Stimulated activated CD8-positive, alpha-beta memory T cell treated with anti-CD3 and anti-CD28 coated beads, Interleukin-4, amount 100 ng/mL, for 48 hours (primary cell): Measurements from ENCODE around the gene BCL2.
"Not testable (repeated sequence)": the region's sequence is repeated elsewhere in the genome, so short reads cannot be mapped to it uniquely, and the experiment has no call there.

Experiments used
- DNase-seq: peaks from one replicate; pipeline ENCODE4 v3.0.0-alpha.2; 2020

Gene BCL2

DNA sequence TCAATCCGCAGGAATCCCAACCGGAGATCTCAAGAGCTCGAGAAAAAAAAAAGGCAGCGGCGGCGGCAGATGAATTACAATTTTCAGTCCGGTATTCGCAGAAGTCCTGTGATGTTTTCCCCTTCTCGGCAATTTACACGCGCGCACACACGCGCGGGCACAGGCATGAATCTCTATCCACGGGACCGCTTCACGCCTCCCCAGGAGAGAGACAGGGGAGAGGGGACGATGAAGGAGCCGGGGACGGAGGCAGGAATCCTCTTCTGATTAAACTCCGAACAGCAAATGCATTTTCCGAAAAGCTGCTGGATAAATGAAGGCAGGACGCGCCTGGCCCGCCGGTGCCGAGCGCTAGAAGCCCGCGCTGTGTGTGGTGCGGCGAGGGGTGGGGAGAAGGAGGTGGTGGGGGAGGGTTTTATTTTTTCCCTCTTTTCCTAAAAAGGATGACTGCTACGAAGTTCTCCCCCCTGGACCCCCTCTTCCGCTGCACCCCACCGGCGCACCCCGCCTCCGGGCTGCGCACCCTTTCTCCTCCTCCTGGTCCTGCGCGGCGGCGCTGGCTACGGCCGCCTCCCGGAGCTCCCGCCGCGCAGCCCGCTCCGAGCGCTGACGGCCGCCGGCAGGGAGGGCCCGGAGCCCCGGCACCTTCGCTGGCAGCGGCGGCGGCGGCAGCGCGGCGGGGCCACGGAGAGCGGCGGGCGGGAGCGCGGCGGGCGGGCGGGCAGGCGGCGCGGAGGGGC lies at the start of gene BCL2:
Gene BCL2 (minus strand): TSS at position 387 of the 740 bp plus-strand sequence.
- DNase-seq = peak; percentile 61

DNA sequence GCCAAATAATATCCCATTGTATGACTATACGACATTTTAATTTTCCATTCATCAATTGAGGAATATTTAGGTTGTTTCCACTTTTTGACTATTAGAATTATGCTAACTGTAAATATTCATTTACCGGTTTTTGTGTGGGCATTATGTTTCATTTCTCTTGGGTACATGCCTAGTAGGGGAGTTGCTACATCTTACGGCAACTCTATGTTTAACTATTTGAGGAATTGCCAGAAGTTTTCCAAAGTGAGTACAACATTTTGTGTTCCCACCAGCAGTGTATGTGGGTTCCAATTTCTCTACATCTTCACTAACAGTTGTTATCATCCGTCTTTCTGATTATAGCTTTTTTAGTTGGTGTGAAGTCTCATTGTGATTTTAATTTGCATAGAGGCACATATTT lies 49.0 kb upstream of the BCL2 start:
- DNase-seq = no peak

DNA sequence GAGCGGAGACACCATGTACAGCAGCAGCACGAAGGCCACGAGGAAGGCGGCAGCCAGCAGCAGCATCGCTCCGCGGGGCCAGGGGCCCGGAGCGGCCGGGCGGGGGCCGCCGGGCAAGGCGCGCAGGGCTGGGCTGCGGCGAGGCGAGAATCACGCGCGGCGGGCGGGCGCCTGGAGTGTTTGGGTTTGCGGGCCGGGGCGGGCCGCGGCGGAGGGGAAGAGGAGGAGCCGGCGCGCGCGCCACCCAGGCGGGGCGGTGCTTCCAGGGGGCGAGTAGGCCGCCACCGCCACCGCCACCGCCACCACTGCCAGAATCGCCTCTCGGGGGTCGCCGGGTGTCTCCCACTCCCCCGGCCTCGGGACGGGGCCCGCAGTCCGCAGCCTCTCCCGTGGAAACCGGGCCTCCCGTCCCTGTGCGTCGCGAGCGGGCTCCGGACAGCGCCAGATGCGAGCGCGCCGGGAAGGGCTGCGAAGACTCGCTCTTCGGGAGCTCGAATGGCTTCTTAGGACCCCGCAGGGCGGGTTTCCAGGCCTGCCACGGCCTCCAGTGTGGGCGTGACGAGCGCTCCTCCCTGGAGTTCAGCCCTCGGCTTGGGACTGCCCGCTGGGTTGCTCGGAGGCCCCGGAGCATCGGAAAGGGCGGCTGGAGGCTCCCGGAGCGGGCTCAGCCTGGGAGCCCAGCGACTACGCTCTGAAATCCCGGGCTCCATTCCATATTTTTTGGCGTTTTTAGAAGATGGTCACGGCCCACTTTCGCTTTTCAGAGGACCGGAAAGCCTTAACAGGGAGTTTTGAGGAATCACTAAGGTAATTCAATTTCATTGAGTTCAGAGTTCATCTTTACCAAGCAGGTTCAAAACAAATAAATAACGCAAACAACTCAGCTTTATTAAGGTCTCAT lies 47.7 kb upstream of the BCL2 start, which contains the start of gene KDSR:
Gene KDSR (minus strand): TSS at position 154 of the 901 bp plus-strand sequence. CDS start 88 bp downstream, at position 66.
- peak; percentile 89 for DNase-seq

DNA sequence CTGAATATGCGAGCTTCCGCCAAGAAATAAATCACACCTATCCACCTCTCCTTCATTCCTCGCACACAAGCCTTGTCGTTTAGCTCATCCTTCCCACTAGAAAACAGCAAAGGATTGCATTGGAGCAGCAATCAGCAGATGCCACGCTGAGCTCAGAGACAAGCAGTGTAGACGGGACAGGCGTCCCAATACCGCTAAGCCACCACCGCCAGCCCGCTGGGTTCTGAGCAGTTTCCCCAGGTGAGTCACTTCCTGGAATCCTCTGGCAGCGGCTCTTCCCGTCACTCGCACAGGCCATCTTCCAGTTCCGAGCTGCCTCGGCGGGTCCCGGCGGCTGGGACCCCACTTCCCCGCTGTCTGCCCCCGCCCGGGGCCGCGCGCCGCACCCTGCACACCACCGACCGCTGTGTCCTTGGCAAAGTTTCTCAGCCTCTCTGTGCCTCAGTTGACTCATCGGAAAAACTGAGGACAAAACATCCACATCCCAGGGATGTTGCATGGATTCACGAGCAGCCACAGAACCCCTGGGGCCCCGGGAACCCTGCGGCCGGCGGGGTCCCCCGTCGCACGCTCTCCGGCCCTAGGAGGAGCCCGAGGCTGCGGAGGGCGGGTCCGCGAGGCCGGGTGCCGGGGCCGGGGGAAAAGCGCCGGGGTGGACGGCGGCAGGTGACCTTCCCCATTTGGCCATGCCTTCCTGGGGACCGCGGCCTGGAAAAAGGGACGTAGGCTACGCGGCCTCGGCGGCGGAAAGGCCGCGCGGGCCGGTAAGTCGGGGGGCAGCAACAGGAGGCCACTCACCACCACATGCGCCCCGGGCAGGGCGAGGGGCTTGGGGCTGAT lies 46.9 kb upstream of the BCL2 start:
- DNase-seq = peak; percentile 80

DNA sequence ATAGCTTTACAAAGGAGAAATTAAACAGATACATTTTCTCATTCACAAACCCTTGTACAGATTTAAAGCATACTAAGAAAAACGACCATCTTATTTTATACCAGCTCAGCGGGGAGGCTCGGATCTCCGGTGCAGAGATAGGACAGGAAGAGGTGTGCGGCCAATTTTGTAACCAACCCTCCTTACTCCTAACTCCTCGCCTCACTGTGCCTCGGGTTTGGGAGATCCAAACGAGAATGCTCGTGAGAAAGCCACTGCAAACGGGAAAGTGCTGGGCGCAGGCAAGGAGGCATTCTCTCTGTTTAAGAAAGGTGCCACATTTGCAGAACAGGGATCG lies 46.3 kb upstream of the BCL2 start:
- peak; percentile 28 for DNase-seq

DNA sequence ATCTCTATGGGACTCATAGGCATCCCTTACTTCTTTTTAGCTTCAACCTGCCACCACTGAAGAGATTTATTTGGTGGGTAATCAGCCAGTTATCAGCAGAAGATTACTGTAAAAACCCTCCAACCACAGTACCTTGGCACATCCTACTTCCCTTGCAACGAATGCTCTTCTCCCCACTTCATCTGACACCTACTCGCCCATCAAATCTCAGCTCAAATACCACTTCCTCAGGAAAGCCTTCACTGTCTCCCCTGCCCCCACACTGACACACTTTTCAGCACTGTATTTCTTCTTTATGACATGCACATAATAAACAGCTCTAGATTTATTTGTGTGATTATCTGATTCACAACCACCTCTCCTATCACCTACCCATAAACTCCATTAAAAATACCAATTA lies 44.4 kb upstream of the BCL2 start:
- DNase-seq = no peak

DNA sequence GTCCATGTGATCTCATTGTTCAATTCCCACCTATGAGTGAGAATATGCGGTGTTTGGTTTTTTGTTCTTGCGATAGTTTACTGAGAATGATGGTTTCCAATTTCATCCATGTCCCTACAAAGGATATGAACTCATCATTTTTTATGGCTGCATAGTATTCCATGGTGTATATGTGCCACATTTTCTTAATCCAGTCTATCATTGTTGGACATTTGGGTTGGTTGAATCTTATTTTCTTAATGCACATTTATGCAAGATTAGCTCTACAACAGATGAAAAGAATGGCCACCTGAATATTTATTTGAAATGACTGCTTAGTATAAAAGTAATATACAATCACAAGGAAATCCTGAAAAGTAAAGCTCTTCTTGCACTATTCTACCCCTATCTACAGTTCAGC lies 43.9 kb upstream of the BCL2 start:
- DNase-seq = not testable (repeated sequence)

DNA sequence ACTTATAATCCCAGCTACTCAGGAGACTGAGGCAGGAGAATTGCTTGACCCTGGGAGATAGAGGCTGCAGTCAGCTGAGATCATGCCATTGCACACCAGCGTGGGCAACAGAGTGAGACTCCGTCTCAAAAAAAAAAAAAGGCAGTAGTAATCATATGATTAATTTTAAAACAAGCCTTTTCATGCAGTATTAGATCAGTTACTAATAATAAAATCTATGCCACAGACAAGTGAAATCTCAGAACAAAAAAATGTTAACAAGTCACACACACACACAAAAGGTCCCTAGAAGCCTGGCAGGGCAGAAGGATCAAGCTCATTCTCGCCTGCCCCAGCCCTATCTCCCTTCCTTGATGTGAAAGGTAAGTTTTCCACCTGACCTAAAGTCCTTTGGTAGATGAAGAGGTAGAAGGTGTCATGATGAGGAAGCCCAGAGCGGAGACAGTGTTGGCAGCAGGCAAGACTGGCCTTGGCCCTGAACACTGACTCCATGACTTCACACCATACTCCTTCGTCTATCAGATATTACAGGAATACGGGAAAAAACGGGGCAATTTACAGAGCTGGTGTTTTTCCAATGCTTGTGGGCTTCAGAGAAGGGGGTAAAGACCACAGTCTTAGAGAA lies 36.8 kb upstream of the BCL2 start:
- DNase-seq = no peak

DNA sequence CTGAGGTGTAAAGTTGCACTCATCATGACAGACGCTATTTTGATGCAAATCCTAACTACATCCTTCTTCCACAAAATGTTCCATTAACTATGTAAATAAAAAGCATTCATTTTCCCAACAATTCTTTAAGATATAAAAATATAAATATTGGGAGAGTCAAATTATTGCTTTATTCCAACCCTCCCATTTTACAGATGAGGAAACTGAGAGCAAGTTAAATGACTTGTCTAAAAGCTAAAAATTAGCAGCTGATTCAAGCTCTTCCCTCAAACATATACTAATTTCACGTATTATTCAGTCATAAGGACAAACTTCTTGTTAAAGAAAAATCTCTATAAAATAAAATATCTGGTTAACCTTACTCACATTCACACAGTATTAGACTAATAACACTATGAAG lies 30.7 kb upstream of the BCL2 start:
- DNase-seq = no peak

DNA sequence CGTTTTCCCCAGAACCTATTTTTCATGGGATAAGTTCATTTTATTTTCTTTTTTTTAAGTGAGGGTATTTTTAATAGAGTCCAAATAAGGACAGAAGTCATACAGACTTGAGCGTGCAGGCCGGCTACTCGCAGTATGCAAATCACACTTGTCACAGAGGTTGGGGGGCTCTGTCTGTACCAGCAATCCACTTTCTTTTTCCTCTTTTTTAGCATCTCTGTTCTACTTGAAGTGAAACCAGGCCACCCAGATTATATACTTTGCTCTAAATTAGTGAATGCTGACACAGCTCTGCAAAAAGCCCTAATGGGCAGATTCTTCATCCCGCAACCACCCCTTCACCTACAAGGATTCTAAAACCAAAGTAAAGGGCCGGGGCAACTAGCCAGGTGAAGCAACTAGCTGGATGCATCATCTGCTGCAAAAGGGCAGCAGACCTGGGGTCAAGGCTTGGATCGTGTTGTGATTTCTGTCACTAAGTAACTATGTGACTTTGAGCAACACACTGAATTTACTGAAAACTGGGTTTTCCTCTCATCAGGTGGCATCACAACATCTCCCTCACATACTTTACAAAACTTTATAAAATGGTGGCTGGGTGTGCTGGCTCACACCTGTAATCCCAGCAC lies 29.1 kb upstream of the BCL2 start:
- DNase-seq = no peak

DNA sequence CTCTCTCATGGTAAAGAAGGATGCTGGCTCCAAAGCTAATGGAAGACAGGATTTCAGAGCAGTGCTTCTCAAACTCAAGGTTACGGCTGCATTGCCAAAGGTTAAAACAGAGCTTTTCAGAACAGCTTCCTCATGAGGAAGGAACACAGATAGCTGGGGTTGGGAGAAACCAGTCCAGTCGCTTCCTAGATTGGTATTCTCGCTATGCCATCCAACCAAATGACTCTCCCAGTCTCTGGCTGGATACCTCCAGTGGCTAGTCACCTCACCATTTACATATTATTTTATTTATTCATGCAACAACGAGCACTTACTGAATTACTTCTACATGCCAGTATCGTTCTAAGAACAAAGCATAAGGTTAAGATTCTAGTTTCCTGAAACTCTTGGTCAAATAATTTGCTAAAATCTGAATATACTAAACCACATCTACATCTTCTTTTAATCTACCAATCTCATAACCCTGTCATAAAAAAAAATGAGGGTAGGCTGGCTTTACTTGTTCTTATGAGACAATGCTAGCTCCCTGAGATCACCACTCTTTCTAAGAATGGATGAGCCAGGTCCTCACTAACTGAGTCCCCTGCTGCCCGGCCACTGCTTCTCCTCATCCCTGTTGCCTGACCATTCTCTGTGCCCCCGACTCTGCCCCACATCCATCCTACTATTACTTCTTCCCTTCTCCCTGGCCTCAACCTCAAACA lies 27.1 kb upstream of the BCL2 start:
- DNase-seq = no peak

DNA sequence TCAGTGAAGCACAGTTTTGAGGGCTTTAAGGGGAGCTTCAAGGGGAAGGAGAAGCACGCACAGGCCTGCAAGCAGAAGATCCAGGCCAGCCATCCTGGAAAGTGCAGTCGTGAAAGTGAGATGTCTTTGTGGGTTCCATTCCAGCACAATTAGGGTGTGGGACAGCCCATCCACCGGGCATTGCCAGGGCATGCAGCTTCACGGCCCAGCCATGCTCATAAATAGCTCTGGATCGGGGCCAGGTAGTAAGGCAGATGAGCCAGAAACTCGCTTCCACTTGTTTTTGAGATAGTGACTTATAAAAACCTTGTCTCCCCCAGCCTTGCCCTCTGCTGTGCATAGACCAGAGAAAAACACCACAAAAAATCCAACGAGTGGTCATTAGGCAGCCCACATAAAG lies 26.5 kb upstream of the BCL2 start:
- no peak for DNase-seq

DNA sequence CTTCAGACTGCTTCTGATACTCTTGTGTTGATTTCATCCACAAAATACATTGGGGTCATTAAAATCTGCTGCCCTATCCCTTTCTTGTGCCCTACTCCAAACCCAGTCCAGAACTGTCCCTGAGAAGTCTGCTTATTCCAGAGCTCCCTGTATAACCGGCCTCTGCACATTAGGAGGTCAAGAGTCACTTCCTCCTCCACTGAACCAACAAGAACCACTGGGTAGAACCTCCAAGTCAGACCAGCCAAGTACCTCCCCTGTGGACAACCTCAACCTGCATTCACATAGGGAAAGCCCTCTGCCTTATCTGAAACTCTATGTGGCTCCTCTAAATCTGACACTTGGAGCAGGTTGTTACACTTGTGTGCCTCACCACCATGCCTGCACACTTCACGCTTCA lies 25.3 kb upstream of the BCL2 start:
- DNase-seq = no peak

DNA sequence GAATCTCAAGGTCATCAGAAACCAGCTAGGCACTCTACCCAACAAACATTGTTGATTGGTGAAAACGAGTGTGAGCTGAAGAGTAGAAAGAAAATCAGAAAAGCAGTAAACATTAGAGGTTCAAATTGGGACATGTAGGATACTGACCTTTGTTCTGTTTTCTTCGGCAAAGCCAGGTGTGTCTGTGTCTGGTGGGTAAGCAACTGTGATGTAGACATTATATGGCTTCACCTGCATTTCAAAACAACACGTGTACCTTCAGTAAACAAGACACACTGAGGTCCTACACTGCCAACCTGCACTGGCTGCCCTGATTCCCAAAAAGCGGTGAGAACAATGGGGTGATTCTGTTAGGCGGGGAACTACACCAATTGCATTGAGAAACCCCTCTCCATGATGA lies 24.7 kb upstream of the BCL2 start:
- no peak for DNase-seq

DNA sequence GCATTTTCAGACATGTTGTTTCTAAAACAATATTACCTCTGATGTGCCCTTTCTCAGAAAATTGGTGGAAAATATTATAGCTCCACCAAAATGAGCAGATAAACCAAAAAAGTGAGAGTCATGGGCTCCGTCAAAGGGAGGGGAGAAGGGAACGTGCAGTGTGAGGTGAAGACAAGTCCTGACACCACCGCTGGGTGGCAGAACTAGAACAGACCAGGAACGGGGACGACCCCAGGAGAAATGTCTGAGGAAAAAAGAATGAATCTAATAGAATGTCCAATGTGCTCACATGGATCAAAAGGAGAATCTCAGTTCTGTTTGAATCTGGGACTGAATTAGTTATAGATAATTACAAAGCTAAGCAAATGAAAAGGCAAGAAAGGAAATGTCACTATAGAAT lies 22.6 kb upstream of the BCL2 start:
- peak; percentile 34 for DNase-seq

DNA sequence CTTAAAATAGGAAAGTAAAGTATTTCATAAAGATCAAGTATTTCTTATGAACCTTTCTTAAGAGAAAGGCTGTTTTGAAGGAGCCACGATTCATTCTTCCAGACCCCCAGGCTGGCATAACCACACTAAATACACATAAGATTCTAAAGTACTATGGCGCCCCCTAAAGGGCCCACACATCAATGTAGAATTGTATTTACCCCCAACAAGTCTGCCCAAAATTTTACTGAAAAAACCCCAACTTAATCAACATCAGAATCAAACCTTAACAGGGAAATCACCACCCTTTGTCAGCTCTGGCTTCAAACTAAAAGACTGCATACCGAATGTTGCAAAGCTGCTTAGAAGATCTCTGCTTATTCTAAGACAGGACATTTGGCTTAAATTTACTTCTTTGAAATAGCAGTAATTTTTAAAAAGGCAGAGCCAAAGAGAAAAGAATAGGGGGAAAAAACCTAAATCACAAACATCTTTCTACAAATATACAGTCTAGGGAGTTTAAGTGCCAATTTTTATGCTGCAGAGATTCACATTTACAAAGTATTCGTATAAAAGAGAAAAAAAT lies 20.4 kb upstream of the BCL2 start:
- peak; percentile 62 for DNase-seq

DNA sequence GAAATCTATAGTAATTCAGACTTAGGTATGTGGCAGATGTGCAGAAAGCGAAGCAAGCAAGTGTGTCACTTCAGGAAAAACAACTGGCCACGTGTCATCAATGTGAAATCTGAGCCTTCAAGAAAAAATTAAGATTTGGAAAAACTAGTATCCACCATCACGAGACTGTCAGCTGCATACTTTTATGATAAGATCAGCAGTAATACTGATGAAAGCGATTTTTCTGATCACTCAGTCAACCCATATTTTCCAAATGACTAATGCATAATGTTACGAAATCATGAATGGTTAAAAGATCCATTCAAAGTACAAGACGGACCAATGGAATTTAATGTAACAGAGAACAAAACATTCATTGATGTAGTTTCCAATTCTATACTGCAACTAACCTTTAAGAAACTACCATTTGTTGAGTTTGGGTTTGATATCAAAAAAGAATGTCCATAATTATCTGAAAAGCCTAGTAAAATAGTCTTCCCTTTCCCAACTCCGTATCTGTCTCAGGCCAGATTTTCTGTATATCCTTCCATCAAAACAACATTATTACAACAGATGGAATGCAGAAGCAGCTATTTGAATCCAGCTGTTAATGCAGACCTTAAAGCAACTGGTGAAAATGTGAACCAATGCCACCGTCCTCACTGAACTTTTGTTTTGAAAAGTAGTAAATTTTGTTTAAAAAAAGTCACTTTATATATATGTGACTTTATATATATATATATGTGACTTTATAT lies 17.0 kb upstream of the BCL2 start:
- DNase-seq = no peak

DNA sequence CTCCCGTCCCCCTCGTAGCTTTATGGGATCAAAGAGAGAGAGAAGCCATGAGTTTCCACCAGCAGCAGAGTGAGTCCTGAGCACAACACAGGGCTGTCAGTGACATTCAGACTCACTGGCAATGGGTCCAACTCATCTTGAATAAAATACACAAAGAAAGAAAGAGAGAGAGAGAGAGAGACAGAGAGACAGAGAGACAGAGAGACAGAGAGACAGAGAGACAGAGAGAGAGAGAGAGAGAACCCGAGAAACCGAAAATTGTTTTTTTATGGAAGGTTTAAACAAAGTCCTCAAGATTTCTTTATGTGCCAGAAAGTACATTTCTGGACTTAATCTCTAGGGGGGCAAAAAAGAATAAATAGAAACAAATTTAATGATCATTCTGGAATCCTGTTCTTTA lies 11.5 kb upstream of the BCL2 start:
- no peak for DNase-seq

DNA sequence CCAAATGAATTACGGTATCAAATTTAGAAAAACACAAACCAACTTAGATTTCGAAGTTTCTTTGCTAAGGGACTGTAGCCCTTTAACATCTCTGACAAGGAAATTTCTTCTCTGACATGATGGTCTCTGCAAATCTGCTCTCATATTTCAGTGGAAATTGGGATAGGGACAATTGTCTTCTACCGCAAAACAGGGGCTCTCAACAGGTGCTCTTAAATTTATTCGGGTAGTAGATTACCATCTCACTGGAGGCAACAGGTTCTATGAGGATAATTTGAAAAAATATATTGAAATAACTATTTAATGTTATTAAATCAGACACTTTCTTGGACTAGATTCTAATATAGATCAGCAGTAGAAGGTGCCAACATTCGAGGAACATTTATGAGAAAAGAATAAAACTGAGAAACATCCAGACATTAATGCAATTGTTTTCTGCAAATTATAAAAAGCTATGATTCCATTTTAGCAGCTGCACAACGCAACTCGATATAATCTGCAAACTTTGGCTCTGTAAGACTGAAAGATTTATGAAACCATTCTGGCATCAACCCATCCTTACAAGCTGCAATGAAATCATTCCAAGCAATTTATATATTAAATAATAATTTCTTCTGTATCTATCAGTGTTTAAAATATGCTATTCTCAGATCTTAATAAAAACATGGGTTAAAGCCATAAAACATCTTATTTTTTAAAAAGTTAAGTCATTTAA lies 10.0 kb upstream of the BCL2 start:
- no peak for DNase-seq

DNA sequence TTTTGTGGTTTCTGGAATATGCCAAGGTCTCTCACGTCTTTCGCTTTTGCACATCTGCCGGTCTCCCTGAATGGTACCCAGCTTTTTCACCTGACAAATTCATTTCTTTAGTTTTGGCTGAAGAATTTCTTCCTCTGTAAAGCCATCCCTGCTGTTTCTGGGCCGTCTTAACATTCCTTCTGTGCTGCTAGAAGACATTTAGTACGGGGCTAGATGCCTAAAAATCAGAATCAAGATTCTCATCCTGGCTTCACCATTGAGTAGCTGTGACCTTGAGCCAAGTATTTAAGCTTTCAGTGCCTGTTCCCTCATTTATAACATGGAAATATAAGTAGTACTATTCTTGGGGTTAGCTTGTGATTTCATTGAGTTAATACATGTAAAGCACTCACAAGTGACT lies 6.4 kb upstream of the BCL2 start:
- no peak for DNase-seq
